Tibial nerve (tissue), 4 donors: ENCODE data around the gene UTF1. TPM values are rescaled to one million over a fixed set of nuclear protein-coding genes. Genes with fewer than 3 reads are reported as not detected.

ENCODE experiments used
- DNase-seq, 2 donors: peaks; one replicate each; pipeline ENCODE4 v3.0.0-alpha.2; 2019; ENCODE audit warnings: low spot score in 2 of 2
- H3K27ac ChIP-seq, 4 donors: fragments of 200-600 bp; sonication (generic) in 3 of 4; one replicate each; pipeline ENCODE4 v1.5.1; 2017 to 2019; ENCODE audit warnings: mild to moderate bottlenecking in 1 of 4
- H3K27me3 ChIP-seq, 2 donors: fragments of 200-600 bp; sonication (generic) in 1 of 2; one replicate each; pipeline versions ENCODE4 v1.5.1 to v1.6.0; 2017 to 2019
- H3K36me3 ChIP-seq, 3 donors: fragments of 200-600 bp; sonication (generic); one replicate each; pipeline ENCODE4 v1.5.1; 2018 to 2019
- H3K4me1 ChIP-seq, 4 donors: fragments of 200-600 bp; sonication (generic) in 3 of 4; one replicate each; pipeline ENCODE4 v1.5.1; 2017 to 2019
- H3K4me3 ChIP-seq, 4 donors: fragments of 200-600 bp; sonication (generic) in 3 of 4; one replicate each; pipeline ENCODE4 v1.5.1; 2017 to 2019; ENCODE audit warnings: mild to moderate bottlenecking in 1 of 4, moderate library complexity in 1 of 4
- H3K9me3 ChIP-seq, 4 donors: fragments of 200-600 bp; sonication (generic) in 3 of 4; one replicate each; pipeline ENCODE4 v1.5.1; 2017 to 2019
- EP300 ChIP-seq, 2 donors: sonication (generic); formaldehyde crosslinking; IDR thresholded peaks; one replicate each; pipeline ENCODE4 v1.6.1; 2017; ENCODE audit warnings: antibody characterized with exemption in 2 of 2, mild to moderate bottlenecking in 1 of 2
- POLR2A ChIP-seq, 2 donors: fragments of 450-650 bp; IDR thresholded peaks; one replicate each; pipeline ENCODE4 v1.6.1; 2017; ENCODE audit warnings: antibody characterized with exemption in 2 of 2, mild to moderate bottlenecking in 2 of 2, moderate library complexity in 2 of 2
- WGBS, 2 donors: methylation state at CpG; one replicate each; pipeline ENCODE4 v1.1.5; 2018; 5-methylcytosine and 5-hydroxymethylcytosine counted together
- total RNA-seq, 4 donors: library from RNA; depleted of rRNA; stranded (reverse); fragments of >200 nt; gene quantifications; one replicate each; pipeline ENCODE4 v1.1.0, GENCODE V29; 2016
- TF ChIP-seq, protein P1 (sequence below), 5 experiments: fragments of 200-600 bp in 3 of 5; fragments of 450-650 bp in 2 of 5; sonication (generic) in 3 of 5; IDR thresholded peaks; one replicate each; pipeline ENCODE4 v1.5.1; 2016 to 2019; ENCODE audit warnings: antibody characterized with exemption in 5 of 5, mild to moderate bottlenecking in 3 of 5, moderate library complexity in 2 of 5

Gene UTF1
- total RNA-seq, 4 donors from 2014 or later: not detected

DNA sequence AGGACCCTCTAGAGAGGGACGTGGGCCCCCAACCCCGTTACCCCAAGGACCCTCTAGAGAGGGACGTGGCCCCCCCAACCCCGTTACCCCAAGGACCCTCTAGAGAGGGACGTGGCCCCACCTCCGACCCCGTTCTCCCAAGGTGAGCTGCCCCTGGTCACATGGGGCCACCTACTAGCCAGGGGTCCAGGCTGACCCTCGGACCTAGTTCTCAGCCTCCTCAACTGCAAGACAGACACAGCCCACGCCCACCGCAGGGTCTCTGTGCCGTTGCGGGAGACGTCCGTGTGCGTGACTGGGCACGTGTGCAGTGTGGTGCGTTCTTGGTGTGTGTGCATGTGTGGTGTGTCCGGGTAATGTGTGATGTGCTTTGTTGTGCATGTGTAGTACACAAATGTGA lies 21.6 kb upstream of the UTF1 start:
- Histone ChIP-seq H3K9me3 (no peaks in the 10 kb centered on the region), H3K36me3 (no peaks in the 10 kb centered on the region), H3K27me3 (no peaks in the 10 kb centered on the region), H3K27ac (no peak overlapping the region), H3K4me3 (no peak overlapping the region), H3K4me1 (no peaks in the 10 kb centered on the region)
- DNase-seq: no peak
- 91 to 95% methylated on average over 10 to 15 of the region's 18 CpGs for WGBS, 2 donors
- TF ChIP-seq, protein P1, sequence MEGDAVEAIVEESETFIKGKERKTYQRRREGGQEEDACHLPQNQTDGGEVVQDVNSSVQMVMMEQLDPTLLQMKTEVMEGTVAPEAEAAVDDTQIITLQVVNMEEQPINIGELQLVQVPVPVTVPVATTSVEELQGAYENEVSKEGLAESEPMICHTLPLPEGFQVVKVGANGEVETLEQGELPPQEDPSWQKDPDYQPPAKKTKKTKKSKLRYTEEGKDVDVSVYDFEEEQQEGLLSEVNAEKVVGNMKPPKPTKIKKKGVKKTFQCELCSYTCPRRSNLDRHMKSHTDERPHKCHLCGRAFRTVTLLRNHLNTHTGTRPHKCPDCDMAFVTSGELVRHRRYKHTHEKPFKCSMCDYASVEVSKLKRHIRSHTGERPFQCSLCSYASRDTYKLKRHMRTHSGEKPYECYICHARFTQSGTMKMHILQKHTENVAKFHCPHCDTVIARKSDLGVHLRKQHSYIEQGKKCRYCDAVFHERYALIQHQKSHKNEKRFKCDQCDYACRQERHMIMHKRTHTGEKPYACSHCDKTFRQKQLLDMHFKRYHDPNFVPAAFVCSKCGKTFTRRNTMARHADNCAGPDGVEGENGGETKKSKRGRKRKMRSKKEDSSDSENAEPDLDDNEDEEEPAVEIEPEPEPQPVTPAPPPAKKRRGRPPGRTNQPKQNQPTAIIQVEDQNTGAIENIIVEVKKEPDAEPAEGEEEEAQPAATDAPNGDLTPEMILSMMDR (IDR thresholded peaks at IDR 0.05): no peak
- TF ChIP-seq POLR2A (IDR thresholded peaks at IDR 0.05): no peak
- TF ChIP-seq EP300 (IDR thresholded peaks at IDR 0.05): no peak

DNA sequence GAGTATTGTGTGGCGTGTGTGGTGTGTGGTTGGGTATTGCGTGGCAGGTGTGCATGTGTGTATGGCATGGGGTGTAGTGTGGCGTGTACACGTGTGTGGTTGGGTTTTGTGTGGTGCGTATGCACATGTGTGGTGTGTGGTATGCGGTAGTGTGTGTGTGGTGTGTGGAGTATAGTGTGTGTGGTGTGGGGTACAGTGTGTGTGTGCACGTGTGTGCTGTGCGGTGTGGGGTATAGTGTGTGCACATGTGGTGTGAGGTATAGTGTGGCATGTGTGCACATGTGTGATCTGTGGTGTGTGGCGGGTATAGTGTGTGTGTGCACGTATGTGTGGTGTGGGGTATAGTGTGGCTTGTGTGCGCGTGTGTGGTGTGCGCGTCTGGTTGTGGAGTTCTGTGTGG lies 20.9 kb upstream of the UTF1 start:
- Histone ChIP-seq H3K36me3 (no peaks in the 10 kb centered on the region), H3K4me3 (no peak overlapping the region), H3K27me3 (no peaks in the 10 kb centered on the region), H3K4me1 (no peaks in the 10 kb centered on the region), H3K9me3 (no peaks in the 10 kb centered on the region), H3K27ac (no peak overlapping the region)
- TF ChIP-seq EP300 (IDR thresholded peaks at IDR 0.05) (no peak), POLR2A (IDR thresholded peaks at IDR 0.05) (no peak)
- TF ChIP-seq, protein P1 (IDR thresholded peaks at IDR 0.05): no peak
- 92 to 94% methylated on average over 14 of the region's 14 CpGs for WGBS, 2 donors
- DNase-seq: no peak

DNA sequence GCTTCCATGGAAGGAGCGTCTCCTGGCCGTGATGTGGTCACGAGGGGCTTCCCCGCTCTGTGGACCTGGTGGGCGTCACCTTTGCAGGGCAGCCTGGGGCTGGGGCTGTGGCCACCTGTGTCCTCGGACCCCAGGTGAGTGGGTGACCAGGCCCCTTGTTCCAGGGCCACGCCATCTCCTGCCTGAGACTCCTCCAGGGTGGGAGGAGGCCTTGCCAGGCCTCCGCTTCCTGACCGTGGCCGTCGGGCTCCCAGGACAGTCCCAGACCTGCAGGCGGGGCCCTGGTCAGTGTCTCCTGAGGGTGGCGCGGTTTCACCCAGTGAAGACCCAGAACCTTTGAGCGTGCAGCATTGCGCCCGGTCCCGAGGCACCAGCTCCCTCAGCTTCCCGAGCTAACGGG lies 20.4 kb upstream of the UTF1 start:
- no peak for DNase-seq
- Histone ChIP-seq H3K4me3 (no peak overlapping the region), H3K36me3 (no peaks in the 10 kb centered on the region), H3K4me1 (no peaks in the 10 kb centered on the region), H3K9me3 (no peaks in the 10 kb centered on the region), H3K27me3 (peaks cover 0 to 5% of the 10 kb centered on the region in 2 donors), H3K27ac (no peak overlapping the region)
- no peak for TF ChIP-seq EP300 (IDR thresholded peaks at IDR 0.05)
- TF ChIP-seq, protein P1 (IDR thresholded peaks at IDR 0.05): no peak
- TF ChIP-seq POLR2A (IDR thresholded peaks at IDR 0.05): no peak
- 79 to 84% methylated on average over 6 to 20 of the region's 20 CpGs for WGBS, 2 donors

DNA sequence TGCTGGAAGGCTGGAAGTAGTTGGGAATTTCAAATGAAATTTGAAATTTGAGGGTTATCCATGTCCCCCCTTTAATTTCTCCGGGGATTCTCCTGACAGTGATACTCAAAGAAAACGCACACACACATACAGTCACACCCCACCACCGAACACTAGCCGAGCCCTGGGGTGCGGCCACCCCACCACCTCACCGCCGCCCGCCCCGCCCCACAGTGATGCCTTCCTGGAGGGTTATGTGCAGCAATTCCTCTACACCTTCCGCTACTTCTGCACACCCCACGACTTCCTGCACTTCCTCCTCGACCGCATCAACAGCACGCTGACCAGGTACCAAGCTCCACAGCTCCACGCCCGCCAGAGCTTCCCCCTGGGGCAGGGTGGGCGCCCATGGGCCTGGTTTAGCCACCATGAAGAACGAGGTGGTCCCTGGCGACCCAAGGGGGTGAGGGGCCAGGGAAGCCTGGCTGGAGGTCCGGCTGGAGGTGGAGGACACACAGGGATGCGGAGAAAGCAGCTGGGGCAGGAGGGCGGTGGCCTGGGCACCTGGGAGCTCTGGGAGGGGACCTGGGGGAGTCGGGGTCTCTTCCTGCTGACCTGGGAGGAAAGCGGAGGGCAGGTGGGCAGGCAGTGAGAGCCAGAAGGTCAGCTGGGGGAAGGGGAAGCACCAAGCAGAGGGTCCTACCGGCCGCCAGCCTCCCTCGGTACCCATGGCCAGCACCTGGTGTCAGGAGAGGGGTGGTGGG lies 19.4 kb upstream of the UTF1 start:
- H3K27me3 ChIP-seq: peaks cover 0 to 6% of the 10 kb centered on the region in 2 donors
- TF ChIP-seq, protein P1 (IDR thresholded peaks at IDR 0.05): no peak
- TF ChIP-seq EP300 (IDR thresholded peaks at IDR 0.05): no peak
- TF ChIP-seq POLR2A (IDR thresholded peaks at IDR 0.05): no peak
- 79 to 85% methylated on average over 27 of the region's 27 CpGs for WGBS, 2 donors
- DNase-seq: no peak
- no peak overlapping the region for H3K4me3 ChIP-seq
- no peaks in the 10 kb centered on the region for H3K9me3 ChIP-seq
- no peak overlapping the region for H3K27ac ChIP-seq
- H3K36me3 ChIP-seq: no peaks in the 10 kb centered on the region
- H3K4me1 ChIP-seq: no peaks in the 10 kb centered on the region

DNA sequence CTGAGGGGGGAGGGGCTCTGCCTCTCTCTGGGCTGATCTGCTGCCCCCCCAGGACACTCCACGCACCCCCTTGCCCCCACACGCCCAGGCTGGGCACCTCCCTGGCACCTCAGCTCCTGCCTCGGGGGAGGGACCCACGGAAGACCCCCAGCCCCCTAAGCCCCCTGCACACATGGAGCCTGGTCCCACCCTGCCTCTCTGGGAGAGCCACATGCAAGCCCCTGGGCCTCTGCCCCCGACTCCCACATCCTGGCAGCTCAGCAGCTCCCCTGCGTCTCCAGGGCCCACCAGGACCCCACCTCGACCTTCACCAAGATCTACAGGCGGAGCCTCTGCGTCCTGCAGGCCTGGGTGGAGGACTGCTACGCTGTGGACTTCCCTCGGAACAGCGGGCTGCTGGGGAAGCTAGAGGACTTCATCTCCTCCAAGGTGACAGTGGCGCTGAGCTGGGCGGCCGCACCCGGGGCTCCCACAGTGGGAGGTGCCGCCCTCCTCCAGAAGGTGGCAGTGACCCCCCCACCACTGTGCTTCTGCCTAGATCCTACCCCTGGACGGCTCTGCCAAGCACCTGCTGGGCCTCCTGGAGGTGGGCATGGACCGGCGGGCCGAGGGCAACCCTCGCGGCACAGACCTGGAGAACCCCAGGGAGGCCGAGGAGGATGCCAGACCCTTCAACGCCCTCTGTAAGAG lies 18.7 kb upstream of the UTF1 start:
- no peak for DNase-seq
- WGBS, 2 donors: 30 to 40% methylated on average over 1 to 2 of the region's 25 CpGs
- Histone ChIP-seq H3K36me3 (no peaks in the 10 kb centered on the region), H3K27me3 (peaks cover 0 to 6% of the 10 kb centered on the region in 2 donors), H3K4me1 (no peaks in the 10 kb centered on the region), H3K27ac (no peak overlapping the region), H3K4me3 (no peak overlapping the region), H3K9me3 (no peaks in the 10 kb centered on the region)
- TF ChIP-seq POLR2A (IDR thresholded peaks at IDR 0.05) (no peak), EP300 (IDR thresholded peaks at IDR 0.05) (no peak)
- TF ChIP-seq, protein P1 (IDR thresholded peaks at IDR 0.05): no peak
